HepG2 (cell line): ENCODE measurements around the gene TMEM97. TPM values are rescaled to one million over a fixed set of nuclear protein-coding genes. Genes with fewer than 3 reads are reported as not detected.
A peak's percentile ranks its signal among the peaks of the same experiment; 100 is the strongest.

Experiments used
- HNRNPLL ChIP-seq: fragments of 200-400 bp; formaldehyde crosslinking; IDR thresholded peaks from 2 replicates; pipeline ENCODE4 v1.6.1; 2017; ENCODE audit warnings: mild to moderate bottlenecking, low read depth, low read length; ENCODE audit not compliant: poor library complexity, severe bottlenecking
- KAT7 ChIP-seq: IDR thresholded peaks from 2 replicates; pipeline ENCODE4 v1.6.1; 2018; ENCODE audit warnings: borderline replicate concordance, missing compliant biosample characterization
- PHF8 ChIP-seq: sonication (generic); formaldehyde crosslinking; IDR thresholded peaks from 2 replicates; pipeline ENCODE4 v1.5.0; 2020; ENCODE audit warnings: missing genetic modification reagents
- RARA ChIP-seq: IDR thresholded peaks from 2 replicates; pipeline ENCODE4 v1.6.1; 2016; ENCODE audit warnings: missing genetic modification reagents, missing compliant biosample characterization
- SRSF9 ChIP-seq: fragments of 200-400 bp; formaldehyde crosslinking; IDR thresholded peaks from 2 replicates; pipeline ENCODE4 v1.6.1; 2018; ENCODE audit warnings: borderline replicate concordance, mild to moderate bottlenecking, low read depth, low read length; ENCODE audit not compliant: insufficient read depth, poor library complexity, severe bottlenecking
- TP53 ChIP-seq: sonication (generic); formaldehyde crosslinking; conservative IDR thresholded peaks from 2 replicates; pipeline ENCODE4 v1.4.0; 2020; ENCODE audit warnings: missing genetic modification reagents
- ZMYM3 ChIP-seq: sonication (generic); formaldehyde crosslinking; IDR thresholded peaks from 2 replicates; pipeline ENCODE4 v1.5.1; 2020; ENCODE audit warnings: mild to moderate bottlenecking, missing genetic modification reagents
- ZNF251 ChIP-seq: sonication (generic); formaldehyde crosslinking; IDR thresholded peaks from 2 replicates; pipeline ENCODE4 v1.9.0; 2021; ENCODE audit warnings: mild to moderate bottlenecking, missing genetic modification reagents
- ZNF333 ChIP-seq: sonication (generic); formaldehyde crosslinking; IDR thresholded peaks from 2 replicates; pipeline ENCODE4 v1.4.0; 2020; ENCODE audit warnings: mild to moderate bottlenecking, missing genetic modification reagents, borderline replicate concordance
- polyA plus RNA-seq, 8 experiments: library from polyadenylated mRNA; depleted of rRNA in 3 of 8; stranded (reverse) in 7 of 8; unstranded in 1 of 8; fragments of >200 nt; fragmentation: Illumina TruSeq in 4 of 8; extraction: Trizol in 4 of 8; gene quantifications; 2 replicates each; pipeline versions ENCODE4 v1.2.1 to v1.2.3, GENCODE V29; 2011 to 2016; ENCODE audit warnings: low read depth in 4 of 8, missing spikeins in 1 of 8, mixed read lengths in 1 of 8; ENCODE audit not compliant: insufficient read depth in 1 of 8
- total RNA-seq, 5 experiments: library from RNA; depleted of rRNA; stranded (reverse); fragments of >200 nt; fragmentation: Illumina TruSeq; extraction: Trizol; gene quantifications; 2 replicates each; pipeline ENCODE4 v1.2.3, GENCODE V29; 2016; ENCODE audit warnings: low read depth in 1 of 5
- TF ChIP-seq, protein P1 (sequence below): sonication (generic); formaldehyde crosslinking; IDR thresholded peaks from 2 replicates; pipeline ENCODE4 v1.4.0; 2020; ENCODE audit warnings: missing genetic modification reagents
- TF ChIP-seq, protein P2 (sequence below): sonication (generic); formaldehyde crosslinking; IDR thresholded peaks from 2 replicates; pipeline ENCODE4 v1.4.0; 2020; ENCODE audit warnings: missing genetic modification reagents
- TF ChIP-seq, protein P3 (sequence below): sonication (generic); formaldehyde crosslinking; IDR thresholded peaks from 2 replicates; pipeline ENCODE4 v1.9.0; 2021; ENCODE audit warnings: missing genetic modification reagents, mild to moderate bottlenecking, borderline replicate concordance
- TF ChIP-seq, protein P4 (sequence below), 2 experiments: sonication (generic) in 1 of 2; formaldehyde crosslinking in 1 of 2; IDR thresholded peaks; 2 replicates each; pipeline versions ENCODE4 v1.4.0 to v1.6.1; 2016 to 2020; ENCODE audit warnings: borderline replicate concordance in 1 of 2, low read depth in 1 of 2, mild to moderate bottlenecking in 1 of 2, missing genetic modification reagents in 1 of 2
- TF ChIP-seq, protein P5 (sequence below): sonication (generic); formaldehyde crosslinking; IDR thresholded peaks from 2 replicates; pipeline ENCODE4 v1.4.0; 2020; ENCODE audit warnings: missing genetic modification reagents, mild to moderate bottlenecking, borderline replicate concordance
- TF ChIP-seq, protein P6 (sequence below): sonication (generic); formaldehyde crosslinking; conservative IDR thresholded peaks from 2 replicates; pipeline ENCODE4 v1.8.0; 2022; ENCODE audit warnings: low read depth, missing genetic modification reagents

Gene TMEM97
- total and polyA plus RNA-seq, 2 of the 13 experiments (the other 11 are each of a cell fraction or from before 2014, with no cell fraction given) = 69.6 to 137 TPM

DNA sequence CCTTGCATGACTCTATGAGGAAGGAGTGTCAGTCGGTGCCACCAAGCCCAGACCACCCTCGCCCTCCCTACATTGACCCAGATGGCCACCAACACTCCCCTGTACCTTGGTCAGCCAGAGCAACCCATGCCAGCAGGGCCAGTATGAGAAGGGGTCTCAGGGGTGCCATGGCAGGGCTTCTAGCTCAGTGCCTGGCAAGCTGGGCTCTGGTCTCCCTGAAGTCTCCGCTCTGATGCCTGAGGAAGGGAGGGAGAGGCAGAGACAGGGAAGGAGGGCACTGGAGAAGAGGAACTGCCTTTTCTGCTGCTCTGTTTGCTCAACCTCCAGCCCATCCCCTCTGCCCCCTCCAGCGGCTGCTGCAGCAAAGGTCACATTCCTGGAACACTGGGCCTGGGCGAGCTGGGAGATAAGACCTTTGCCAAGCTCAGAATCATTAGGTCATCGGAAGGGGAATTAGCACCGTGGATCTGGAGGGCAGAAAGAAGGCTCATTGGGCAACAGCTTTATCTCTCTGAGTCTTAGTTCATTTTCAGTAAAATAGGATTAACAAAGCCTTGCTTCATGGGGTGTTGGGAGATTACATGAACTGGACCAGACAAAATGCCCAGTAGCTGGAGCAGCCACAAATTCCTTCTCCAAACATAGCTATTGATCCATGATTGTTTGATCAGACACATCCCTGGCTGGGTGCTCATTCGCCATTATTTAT, 51.2 kb downstream of the TMEM97 start, which contains the start of gene VTN (continued):
- TF ChIP-seq ZNF333 (CRISPR knock-in tag) = peak; percentile 90; the same call in 1 of the 2 replicates
- TF ChIP-seq SRSF9 = no peak
- peak; percentile 54; the same call in 1 of the 2 replicates for TF ChIP-seq ZNF251 (CRISPR knock-in tag)
- TF ChIP-seq, protein P1, sequence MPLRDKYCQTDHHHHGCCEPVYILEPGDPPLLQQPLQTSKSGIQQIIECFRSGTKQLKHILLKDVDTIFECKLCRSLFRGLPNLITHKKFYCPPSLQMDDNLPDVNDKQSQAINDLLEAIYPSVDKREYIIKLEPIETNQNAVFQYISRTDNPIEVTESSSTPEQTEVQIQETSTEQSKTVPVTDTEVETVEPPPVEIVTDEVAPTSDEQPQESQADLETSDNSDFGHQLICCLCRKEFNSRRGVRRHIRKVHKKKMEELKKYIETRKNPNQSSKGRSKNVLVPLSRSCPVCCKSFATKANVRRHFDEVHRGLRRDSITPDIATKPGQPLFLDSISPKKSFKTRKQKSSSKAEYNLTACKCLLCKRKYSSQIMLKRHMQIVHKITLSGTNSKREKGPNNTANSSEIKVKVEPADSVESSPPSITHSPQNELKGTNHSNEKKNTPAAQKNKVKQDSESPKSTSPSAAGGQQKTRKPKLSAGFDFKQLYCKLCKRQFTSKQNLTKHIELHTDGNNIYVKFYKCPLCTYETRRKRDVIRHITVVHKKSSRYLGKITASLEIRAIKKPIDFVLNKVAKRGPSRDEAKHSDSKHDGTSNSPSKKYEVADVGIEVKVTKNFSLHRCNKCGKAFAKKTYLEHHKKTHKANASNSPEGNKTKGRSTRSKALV (CRISPR knock-in tag) = peak; percentile 49; the same call in 1 of the 2 replicates
- TF ChIP-seq, protein P2, sequence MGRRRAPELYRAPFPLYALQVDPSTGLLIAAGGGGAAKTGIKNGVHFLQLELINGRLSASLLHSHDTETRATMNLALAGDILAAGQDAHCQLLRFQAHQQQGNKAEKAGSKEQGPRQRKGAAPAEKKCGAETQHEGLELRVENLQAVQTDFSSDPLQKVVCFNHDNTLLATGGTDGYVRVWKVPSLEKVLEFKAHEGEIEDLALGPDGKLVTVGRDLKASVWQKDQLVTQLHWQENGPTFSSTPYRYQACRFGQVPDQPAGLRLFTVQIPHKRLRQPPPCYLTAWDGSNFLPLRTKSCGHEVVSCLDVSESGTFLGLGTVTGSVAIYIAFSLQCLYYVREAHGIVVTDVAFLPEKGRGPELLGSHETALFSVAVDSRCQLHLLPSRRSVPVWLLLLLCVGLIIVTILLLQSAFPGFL = no peak
- TF ChIP-seq, protein P3, sequence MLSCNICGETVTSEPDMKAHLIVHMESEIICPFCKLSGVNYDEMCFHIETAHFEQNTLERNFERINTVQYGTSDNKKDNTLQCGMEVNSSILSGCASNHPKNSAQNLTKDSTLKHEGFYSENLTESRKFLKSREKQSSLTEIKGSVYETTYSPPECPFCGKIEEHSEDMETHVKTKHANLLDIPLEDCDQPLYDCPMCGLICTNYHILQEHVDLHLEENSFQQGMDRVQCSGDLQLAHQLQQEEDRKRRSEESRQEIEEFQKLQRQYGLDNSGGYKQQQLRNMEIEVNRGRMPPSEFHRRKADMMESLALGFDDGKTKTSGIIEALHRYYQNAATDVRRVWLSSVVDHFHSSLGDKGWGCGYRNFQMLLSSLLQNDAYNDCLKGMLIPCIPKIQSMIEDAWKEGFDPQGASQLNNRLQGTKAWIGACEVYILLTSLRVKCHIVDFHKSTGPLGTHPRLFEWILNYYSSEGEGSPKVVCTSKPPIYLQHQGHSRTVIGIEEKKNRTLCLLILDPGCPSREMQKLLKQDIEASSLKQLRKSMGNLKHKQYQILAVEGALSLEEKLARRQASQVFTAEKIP (CRISPR knock-in tag) = no peak
- TF ChIP-seq HNRNPLL = peak; percentile 62
- TF ChIP-seq TP53 (CRISPR knock-in tag) = no peak
- TF ChIP-seq, protein P4, sequence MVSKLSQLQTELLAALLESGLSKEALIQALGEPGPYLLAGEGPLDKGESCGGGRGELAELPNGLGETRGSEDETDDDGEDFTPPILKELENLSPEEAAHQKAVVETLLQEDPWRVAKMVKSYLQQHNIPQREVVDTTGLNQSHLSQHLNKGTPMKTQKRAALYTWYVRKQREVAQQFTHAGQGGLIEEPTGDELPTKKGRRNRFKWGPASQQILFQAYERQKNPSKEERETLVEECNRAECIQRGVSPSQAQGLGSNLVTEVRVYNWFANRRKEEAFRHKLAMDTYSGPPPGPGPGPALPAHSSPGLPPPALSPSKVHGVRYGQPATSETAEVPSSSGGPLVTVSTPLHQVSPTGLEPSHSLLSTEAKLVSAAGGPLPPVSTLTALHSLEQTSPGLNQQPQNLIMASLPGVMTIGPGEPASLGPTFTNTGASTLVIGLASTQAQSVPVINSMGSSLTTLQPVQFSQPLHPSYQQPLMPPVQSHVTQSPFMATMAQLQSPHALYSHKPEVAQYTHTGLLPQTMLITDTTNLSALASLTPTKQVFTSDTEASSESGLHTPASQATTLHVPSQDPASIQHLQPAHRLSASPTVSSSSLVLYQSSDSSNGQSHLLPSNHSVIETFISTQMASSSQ (IDR thresholded peaks at IDR 0.05; ENCODE audit: low read depth) = peak; percentile 67; the same call in 1 of the 2 replicates
- TF ChIP-seq, protein P4 (CRISPR knock-in tag; IDR thresholded peaks at IDR 0.05; ENCODE audit: borderline replicate concordance) = peak; percentile 82; the same call in 1 of the 2 replicates
- TF ChIP-seq, protein P5, sequence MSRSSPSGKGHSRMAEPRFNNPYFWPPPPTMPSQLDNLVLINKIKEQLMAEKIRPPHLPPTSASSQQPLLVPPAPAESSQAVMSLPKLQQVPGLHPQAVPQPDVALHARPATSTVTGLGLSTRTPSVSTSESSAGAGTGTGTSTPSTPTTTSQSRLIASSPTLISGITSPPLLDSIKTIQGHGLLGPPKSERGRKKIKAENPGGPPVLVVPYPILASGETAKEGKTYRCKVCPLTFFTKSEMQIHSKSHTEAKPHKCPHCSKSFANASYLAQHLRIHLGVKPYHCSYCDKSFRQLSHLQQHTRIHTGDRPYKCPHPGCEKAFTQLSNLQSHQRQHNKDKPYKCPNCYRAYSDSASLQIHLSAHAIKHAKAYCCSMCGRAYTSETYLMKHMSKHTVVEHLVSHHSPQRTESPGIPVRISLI (CRISPR knock-in tag) = no peak; the same call in 1 of the 2 replicates
- peak; percentile 96 for TF ChIP-seq RARA (CRISPR knock-in tag)
- TF ChIP-seq, protein P6, sequence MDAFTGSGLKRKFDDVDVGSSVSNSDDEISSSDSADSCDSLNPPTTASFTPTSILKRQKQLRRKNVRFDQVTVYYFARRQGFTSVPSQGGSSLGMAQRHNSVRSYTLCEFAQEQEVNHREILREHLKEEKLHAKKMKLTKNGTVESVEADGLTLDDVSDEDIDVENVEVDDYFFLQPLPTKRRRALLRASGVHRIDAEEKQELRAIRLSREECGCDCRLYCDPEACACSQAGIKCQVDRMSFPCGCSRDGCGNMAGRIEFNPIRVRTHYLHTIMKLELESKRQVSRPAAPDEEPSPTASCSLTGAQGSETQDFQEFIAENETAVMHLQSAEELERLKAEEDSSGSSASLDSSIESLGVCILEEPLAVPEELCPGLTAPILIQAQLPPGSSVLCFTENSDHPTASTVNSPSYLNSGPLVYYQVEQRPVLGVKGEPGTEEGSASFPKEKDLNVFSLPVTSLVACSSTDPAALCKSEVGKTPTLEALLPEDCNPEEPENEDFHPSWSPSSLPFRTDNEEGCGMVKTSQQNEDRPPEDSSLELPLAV (CRISPR knock-in tag) = no peak
- peak; percentile 29; the same call in 1 of the 2 replicates for TF ChIP-seq KAT7 (CRISPR knock-in tag)
- TF ChIP-seq ZMYM3 = peak; percentile 42
- no peak; the same call in none of the 2 replicates for TF ChIP-seq PHF8 (CRISPR knock-in tag)
